ENCODE measurements around the gene NPTX2.

Gene NPTX2

GRCh38 chr7:98670186-98670585 is 53.1 kb downstream of the NPTX2 start:
- DNase-seq (ENCODE audit: low read depth): no peak
- H3K4me3 ChIP-seq (ENCODE audit: control insufficient read depth, low read depth, low read length): no peak overlapping the region
- no peak for TF ChIP-seq CTCF (IDR thresholded peaks at IDR 0.05; ENCODE audit: control insufficient read depth, insufficient read depth, low read depth, low read length, missing control alignments)

- TF ChIP-seq CTCF (IDR thresholded peaks at IDR 0.05; ENCODE audit: control insufficient read depth, insufficient read depth, low read depth, low read length, missing control alignments): no peak
These were observed 54.7 kb downstream of the NPTX2 start for GRCh38 chr7:98671733-98672331.

GRCh38 chr7:98674461-98674860 is 57.4 kb downstream of the NPTX2 start:
- H3K4me3 ChIP-seq (ENCODE audit: control insufficient read depth, low read depth, low read length): no peak overlapping the region
- TF ChIP-seq CTCF (IDR thresholded peaks at IDR 0.05; ENCODE audit: control insufficient read depth, insufficient read depth, low read depth, low read length, missing control alignments): no peak
- no peak for DNase-seq (ENCODE audit: low read depth)

More at GRCh38 chr7:98671733-98672331, 54.7 kb downstream of the NPTX2 start:
- no peak overlapping the region for H3K4me3 ChIP-seq (ENCODE audit: control insufficient read depth, low read depth, low read length)
- no peak for DNase-seq (ENCODE audit: low read depth)

GRCh38 chr7:98674881-98675280 is 57.8 kb downstream of the NPTX2 start:
- TF ChIP-seq CTCF (IDR thresholded peaks at IDR 0.05; ENCODE audit: control insufficient read depth, insufficient read depth, low read depth, low read length, missing control alignments): no peak
- no peak for DNase-seq (ENCODE audit: low read depth)

GRCh38 chr7:98678215-98678614 is 61.1 kb downstream of the NPTX2 start:
- H3K4me3 ChIP-seq (ENCODE audit: control insufficient read depth, low read depth, low read length): no peak overlapping the region
- no peak for TF ChIP-seq CTCF (IDR thresholded peaks at IDR 0.05; ENCODE audit: control insufficient read depth, insufficient read depth, low read depth, low read length, missing control alignments)
- DNase-seq (ENCODE audit: low read depth): no peak

More at GRCh38 chr7:98674881-98675280, 57.8 kb downstream of the NPTX2 start:
- no peak overlapping the region for H3K4me3 ChIP-seq (ENCODE audit: control insufficient read depth, low read depth, low read length)
